Testis (tissue), 2 donors: Measurements from ENCODE around the gene ADM2.

Experiments
- CTCF ChIP-seq, 3 experiments: fragments of 450-650 bp in 2 of 3; fragments of 200-600 bp in 1 of 3; sonication (generic) in 1 of 3; IDR thresholded peaks; one replicate each; pipeline ENCODE4 v1.5.1; 2016 to 2019; ENCODE audit warnings: antibody characterized with exemption in 3 of 3, mild to moderate bottlenecking in 2 of 3, moderate library complexity in 1 of 3
- POLR2A ChIP-seq: fragments of 450-650 bp; IDR thresholded peaks from one replicate; pipeline ENCODE4 v1.6.1; 2017; ENCODE audit warnings: antibody characterized with exemption, mild to moderate bottlenecking, moderate library complexity

DNA sequence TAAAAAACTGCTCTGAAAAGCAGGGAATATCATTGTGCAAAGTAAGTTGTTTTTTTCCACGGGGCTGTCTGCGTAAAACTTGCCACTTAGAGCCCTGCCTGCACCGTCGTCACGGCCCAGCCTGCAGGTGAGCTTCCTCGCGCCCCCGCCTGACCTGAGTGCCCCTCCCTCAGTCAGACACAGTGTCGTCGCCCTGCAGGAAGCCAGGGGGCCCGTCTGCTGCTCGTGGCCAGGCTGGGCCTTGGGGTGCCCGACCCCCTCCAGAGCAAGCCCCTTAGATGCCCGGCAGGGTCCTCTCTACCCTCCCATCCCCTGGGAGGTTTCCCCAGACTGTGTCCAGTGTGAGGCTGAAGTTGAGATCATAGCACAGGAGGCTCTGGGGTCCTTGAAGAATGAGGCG is 38.1 kb upstream of the ADM2 start:
- TF ChIP-seq CTCF (IDR thresholded peaks at IDR 0.05) (no peak), POLR2A (no peak)
